ENCODE results near the gene PPP1R9A.

Gene PPP1R9A

DNA sequence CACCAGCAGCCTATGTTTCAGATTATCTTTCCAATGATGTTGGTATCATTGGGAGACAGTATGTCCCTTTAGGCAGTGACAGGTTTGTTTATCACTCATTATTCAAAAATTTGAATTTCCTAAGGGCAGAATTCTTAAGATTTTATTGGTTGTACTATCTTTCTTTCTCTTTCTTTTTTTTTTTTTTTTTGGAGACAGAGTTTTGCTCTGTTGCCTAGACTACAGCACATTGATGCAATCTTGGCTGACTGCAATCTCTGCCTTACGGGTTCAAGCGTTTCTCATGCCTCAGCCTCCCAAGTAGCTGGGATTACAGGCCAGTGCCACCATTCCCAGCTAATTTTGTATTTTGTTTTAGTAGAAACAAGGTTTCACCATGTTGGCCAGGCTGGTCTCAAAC lies 305.8 kb downstream of the PPP1R9A start:
- no peak for TF ChIP-seq POLR2A (IDR thresholded peaks at IDR 0.05; ENCODE audit: low read length)
- no peak for TF ChIP-seq GATA1 (IDR thresholded peaks at IDR 0.05; ENCODE audit: low read depth, low read length)
- no peak for DNase-seq

GRCh38 chr7:95213809-95214492 lies 306.6 kb downstream of the PPP1R9A start:
- no peak for DNase-seq
- TF ChIP-seq POLR2A (IDR thresholded peaks at IDR 0.05; ENCODE audit: low read length), result no peak
- TF ChIP-seq GATA1 (IDR thresholded peaks at IDR 0.05; ENCODE audit: low read depth, low read length), result no peak

DNA sequence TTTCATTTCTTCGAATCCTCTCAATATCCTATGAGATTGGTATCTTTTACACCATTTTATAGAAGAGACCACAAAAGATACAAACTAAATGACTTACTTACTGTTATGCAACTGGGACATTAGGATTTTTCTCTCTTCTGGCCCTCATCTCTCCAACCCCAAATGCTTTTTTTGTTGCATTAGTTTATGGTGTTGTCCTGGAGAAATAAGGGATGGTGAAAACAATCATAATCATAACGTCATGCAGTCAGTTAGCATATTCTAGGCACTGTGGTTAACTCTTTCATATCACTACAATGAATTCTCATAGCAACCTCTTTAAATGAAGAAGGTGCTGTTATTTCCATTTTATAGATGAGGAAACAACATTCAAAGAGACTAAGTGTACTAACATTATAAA lies 312.3 kb downstream of the PPP1R9A start:
- DNase-seq, result no peak
- TF ChIP-seq POLR2A (IDR thresholded peaks at IDR 0.05; ENCODE audit: low read length) (no peak), GATA1 (IDR thresholded peaks at IDR 0.05; ENCODE audit: low read depth, low read length) (no peak)

DNA sequence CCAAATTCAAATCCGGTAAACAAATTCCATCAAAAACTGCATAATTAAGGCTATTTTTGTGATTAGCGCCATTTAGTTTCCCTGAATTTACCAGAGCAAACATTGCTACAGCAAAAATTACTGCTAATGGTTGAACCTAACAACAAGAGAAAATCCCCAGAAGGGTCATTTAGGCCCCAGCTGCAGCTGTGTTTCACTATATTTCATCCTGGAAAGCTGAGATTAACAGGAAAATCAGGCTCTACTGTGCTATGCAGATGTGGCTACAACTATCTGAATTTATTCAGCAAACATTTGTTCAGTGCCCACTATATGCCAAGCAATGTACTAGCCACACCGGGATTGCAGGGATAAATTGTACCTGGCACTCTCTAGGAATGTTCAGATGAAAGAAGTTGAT lies 312.9 kb downstream of the PPP1R9A start:
- no peak for DNase-seq

GRCh38 chr7:95225301-95225700 lies 317.9 kb downstream of the PPP1R9A start:
- TF ChIP-seq GATA1 (IDR thresholded peaks at IDR 0.05; ENCODE audit: low read depth, low read length), result no peak
- no peak for TF ChIP-seq POLR2A (IDR thresholded peaks at IDR 0.05; ENCODE audit: low read length)
- no peak for DNase-seq

More for the DNA sequence above, 312.9 kb downstream of the PPP1R9A start:
- TF ChIP-seq POLR2A (IDR thresholded peaks at IDR 0.05; ENCODE audit: low read length) (no peak), GATA1 (IDR thresholded peaks at IDR 0.05; ENCODE audit: low read depth, low read length) (no peak)

DNA sequence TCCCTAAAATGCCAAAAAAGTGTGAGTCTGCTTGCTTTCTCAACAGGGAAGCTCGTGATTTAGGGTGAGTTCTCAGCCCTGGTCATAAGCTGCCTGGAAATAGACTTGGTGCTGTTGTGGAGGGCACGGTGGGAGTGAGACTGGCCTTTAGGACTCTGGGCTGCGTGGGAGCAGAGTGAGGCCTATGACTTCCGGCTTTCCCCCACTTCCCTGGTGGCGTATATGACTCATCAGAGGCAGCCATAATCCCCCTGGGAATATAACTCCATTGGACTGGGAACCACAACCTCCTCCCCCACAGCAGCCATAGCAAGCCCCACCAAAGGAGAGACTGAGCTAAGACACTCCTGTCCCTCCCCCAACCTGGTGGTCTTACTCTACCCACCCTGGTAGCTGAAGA lies 321.9 kb downstream of the PPP1R9A start:
- no peak for TF ChIP-seq GATA1 (IDR thresholded peaks at IDR 0.05; ENCODE audit: low read depth, low read length)
- TF ChIP-seq POLR2A (IDR thresholded peaks at IDR 0.05; ENCODE audit: low read length), result no peak
- no peak for DNase-seq

GRCh38 chr7:95238252-95238943 lies 331.0 kb downstream of the PPP1R9A start:
- TF ChIP-seq GATA1 (IDR thresholded peaks at IDR 0.05; ENCODE audit: low read depth, low read length) (no peak), POLR2A (IDR thresholded peaks at IDR 0.05; ENCODE audit: low read length) (no peak)
- DNase-seq, result no peak

GRCh38 chr7:95240921-95241320 lies 333.5 kb downstream of the PPP1R9A start:
- no peak for DNase-seq
- TF ChIP-seq GATA1 (IDR thresholded peaks at IDR 0.05; ENCODE audit: low read depth, low read length) (no peak), POLR2A (IDR thresholded peaks at IDR 0.05; ENCODE audit: low read length) (no peak)

DNA sequence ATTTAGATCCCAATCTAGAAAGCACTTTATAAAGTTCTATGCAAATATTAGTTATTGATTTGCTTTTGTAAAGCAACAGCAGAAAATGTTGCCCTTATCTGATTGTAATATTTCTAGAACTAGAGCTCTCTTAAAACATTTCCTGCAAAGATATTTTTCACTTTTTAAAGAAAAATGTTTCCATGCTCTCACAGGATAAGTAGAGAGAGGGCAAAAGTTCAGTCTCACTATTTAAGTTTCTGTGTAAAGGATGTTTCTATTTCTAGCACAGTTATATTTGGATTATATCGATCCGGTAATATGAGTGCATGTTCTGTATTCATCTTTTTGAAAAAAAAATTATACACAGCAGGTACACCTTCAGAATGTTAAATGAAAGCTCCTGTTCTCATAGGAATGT lies 334.9 kb downstream of the PPP1R9A start:
- TF ChIP-seq GATA1 (IDR thresholded peaks at IDR 0.05; ENCODE audit: low read depth, low read length), result no peak
- no peak for DNase-seq

DNA sequence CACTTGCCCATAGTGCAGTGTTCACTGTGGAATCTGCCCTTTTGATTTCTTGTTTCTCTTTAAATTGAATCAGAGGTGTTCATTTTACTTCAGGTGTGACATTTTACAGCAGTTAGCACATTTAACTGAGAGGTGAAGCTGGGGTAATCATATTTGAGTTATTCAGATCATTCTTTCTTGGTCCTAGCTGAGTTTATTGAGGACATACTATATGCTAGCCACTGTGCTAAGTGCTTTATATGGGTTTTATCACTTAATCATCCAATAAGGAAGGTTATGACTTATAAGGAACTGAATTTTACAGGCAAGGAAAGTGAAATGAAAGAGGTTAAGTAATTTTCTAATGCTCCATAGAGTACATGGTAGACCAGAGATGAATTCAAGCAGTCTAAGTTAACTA lies 337.2 kb downstream of the PPP1R9A start:
- DNase-seq, result no peak
- TF ChIP-seq POLR2A (IDR thresholded peaks at IDR 0.05; ENCODE audit: low read length), result no peak
- TF ChIP-seq GATA1 (IDR thresholded peaks at IDR 0.05; ENCODE audit: low read depth, low read length), result no peak

DNA sequence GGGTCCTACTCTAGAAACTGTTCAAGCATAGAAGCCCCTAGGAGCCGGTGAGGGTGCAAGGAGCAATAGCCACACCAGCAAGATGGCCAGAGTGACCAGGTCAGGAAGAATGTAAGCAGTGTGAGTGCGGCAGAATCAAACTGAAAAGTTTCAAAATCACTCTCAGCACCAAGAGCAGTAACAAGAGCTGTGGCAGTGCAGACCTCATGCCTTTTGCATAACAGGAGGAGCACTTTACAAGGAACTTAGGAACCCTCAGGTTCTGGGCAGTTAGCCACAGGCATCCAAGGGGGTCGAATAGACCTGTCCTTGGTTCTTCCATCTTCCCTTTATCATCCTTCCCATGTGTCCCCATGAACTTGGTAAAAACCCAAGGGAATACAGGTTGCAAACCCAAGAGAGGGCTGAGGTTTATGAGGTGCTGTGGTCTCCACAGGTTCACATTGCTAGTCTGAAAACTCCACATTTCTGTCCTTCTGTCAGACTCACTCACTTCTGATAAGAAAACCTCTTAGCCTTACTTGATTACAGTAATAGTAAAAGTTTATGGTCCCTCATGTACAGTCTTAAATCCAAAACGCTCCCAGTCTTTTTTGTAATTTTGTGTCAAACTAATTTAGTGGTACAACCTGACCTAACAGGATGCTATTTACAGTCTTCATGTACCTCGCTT lies 338.6 kb downstream of the PPP1R9A start:
- TF ChIP-seq GATA1 (IDR thresholded peaks at IDR 0.05; ENCODE audit: low read depth, low read length), result no peak
- no peak for TF ChIP-seq POLR2A (IDR thresholded peaks at IDR 0.05; ENCODE audit: low read length)
- DNase-seq, result no peak

DNA sequence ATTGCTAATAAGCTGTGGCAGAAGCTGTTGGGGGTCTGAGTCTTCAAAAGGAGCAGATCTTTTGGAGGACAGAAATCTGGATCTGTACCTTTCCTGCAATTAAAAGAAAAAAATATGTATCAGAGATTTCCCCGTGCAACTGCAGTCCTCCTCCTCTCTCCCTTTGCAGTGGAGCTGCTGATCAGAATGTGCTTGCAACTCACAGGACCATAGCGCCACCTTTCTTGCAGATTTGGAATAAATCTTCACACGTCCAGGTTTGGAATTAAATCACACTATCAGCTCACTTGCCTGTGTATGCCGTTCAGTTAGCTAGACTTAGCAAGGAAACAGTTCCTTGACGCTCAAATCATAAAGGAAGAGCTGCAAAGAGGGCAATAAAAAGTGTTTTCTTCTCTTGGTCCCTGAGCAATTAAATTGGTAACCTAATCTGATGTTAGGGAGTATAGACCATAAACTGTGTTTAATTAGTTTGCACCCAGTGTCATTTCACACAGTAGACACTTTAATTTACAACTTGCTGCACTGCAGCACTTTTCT lies 339.5 kb downstream of the PPP1R9A start:
- no peak for TF ChIP-seq POLR2A (IDR thresholded peaks at IDR 0.05; ENCODE audit: low read length)
- no peak for TF ChIP-seq GATA1 (IDR thresholded peaks at IDR 0.05; ENCODE audit: low read depth, low read length)
- DNase-seq, result peak; percentile 41 to 56

DNA sequence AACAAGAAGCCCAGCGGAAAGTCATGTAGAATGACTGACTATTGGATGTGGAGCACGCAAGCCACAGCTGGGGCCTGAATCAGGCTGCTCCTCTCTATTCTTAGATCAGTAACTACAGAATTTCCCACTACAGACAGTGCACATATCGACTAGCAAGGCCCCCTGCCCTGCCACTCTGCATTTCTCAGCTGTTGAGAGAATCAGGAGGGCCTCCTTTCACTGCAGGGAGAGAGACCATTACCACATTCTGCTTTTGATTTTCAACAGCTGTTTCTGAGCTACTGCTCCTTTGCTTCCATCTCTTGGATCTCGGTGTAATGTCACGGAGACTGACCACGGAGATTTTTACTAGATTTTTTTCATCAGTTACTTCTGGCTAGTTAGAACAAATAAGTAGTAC lies 343.2 kb downstream of the PPP1R9A start:
- no peak for DNase-seq
- TF ChIP-seq POLR2A (IDR thresholded peaks at IDR 0.05; ENCODE audit: low read length) (no peak), GATA1 (IDR thresholded peaks at IDR 0.05; ENCODE audit: low read depth, low read length) (no peak)

- no peak for TF ChIP-seq GATA1 (IDR thresholded peaks at IDR 0.05; ENCODE audit: low read depth, low read length)
- TF ChIP-seq POLR2A (IDR thresholded peaks at IDR 0.05; ENCODE audit: low read length), result no peak
Measured at GRCh38 chr7:95251966-95252365, 344.6 kb downstream of the PPP1R9A start.

More at GRCh38 chr7:95251966-95252365, 344.6 kb downstream of the PPP1R9A start:
- no peak for DNase-seq

All from erythroblast (primary cell).